ENCODE results near the gene STH. TPM values are rescaled to one million over a fixed set of nuclear protein-coding genes. Genes with fewer than 3 reads are reported as not detected.
A peak's percentile ranks its signal among the peaks of the same experiment; 100 is the strongest.

The STH gene
- total RNA-seq, 2 experiments from 2014 or later, result not detected

DNA sequence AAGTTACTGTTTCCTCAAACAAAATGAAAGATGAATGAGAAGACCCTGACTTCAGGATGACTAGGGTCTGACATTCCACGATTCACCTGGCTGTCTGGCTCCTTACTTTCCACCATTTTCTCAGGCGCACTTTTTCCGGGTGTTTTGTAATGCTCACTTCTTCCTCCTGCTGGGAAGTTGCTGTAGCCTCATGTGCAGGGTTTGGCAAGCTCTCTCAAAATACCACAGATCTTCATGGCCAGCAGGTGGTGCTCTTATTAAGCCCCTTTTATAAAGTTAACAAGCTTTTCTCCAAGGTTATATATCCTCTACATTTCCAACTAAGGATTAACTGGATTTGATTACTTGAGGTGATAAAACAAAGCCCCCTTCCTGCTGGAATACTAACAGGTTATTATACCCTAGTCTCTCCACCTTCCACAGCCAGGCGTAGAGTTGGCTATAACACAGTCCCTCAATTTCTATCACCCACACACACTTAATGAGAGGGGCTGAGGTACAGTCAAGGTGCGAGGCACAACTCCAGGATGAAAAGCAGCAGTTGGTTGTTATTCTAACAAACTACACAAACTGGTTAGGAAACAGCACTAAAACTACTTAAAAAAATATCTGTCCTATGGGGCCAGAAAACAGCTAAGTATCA is 45.4 kb downstream of the STH start:
- H3K9me3 Mint-ChIP-seq (ENCODE audit: low read depth), result no peaks in the 10 kb centered on the region
- DNase-seq, result peak; percentile 69
- no peaks in the 10 kb centered on the region for H3K27me3 Mint-ChIP-seq
- ATAC-seq, result no peak
- peaks cover 9% of the 10 kb centered on the region for H3K4me1 Mint-ChIP-seq
- no peak overlapping the region for H3K4me3 Mint-ChIP-seq
- peaks cover 36% of the 10 kb centered on the region for H3K36me3 Mint-ChIP-seq
- CTCF ChIA-PET, result interaction anchor here (0.7 to 4.2 kb wide), 30 partner anchors 9 to 224 kb away, joined by 3 to 57 read pairs (median 5); partner anchors contain the start of gene KANSL1
- peak overlapping the region; percentile 6 for H3K27ac Mint-ChIP-seq

- H3K27me3 Mint-ChIP-seq, result no peaks in the 10 kb centered on the region
- CTCF ChIA-PET, result interaction anchor here (0.7 to 4.2 kb wide), 29 partner anchors 9 to 223 kb away, joined by 3 to 57 read pairs (median 5); partner anchors contain the start of gene KANSL1
- H3K4me1 Mint-ChIP-seq, result peaks cover 9% of the 10 kb centered on the region
- ATAC-seq (no peak), DNase-seq (no peak)
- no peak overlapping the region for H3K4me3 Mint-ChIP-seq
- H3K36me3 Mint-ChIP-seq, result peaks cover 36% of the 10 kb centered on the region
- no peak overlapping the region for H3K27ac Mint-ChIP-seq
- no peaks in the 10 kb centered on the region for H3K9me3 Mint-ChIP-seq (ENCODE audit: low read depth)
Observed at GRCh38 chr17:46044989-46045388, 45.9 kb downstream of the STH start.

DNA sequence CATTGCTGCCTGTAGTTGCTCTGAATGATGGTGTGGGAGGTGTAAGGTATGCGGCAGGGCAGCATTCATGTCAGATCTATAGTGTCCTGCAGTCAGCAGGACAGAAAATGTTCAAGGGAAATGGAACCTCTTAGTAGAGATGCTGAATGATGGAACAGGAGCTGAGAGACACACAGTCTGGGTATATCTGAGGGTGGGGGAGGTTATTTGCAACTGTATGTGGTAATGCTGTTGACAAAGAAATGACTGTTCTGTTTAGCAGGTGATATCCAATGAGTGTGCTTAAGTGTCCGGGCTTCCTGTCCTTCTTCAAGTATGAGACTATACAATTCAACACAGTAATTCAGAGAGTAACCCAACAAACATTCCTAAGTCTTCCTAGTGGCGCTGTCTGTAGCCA is 46.6 kb downstream of the STH start:
- Mint-ChIP-seq H3K4me3 (no peak overlapping the region), H3K36me3 (peaks cover 38% of the 10 kb centered on the region), H3K9me3 (ENCODE audit: low read depth) (no peaks in the 10 kb centered on the region), H3K4me1 (peaks cover 9% of the 10 kb centered on the region), H3K27me3 (no peaks in the 10 kb centered on the region), H3K27ac (peak overlapping the region; percentile 51)
- DNase-seq, result no peak
- peak; percentile 39 for ATAC-seq
- CTCF ChIA-PET, result interaction anchor here (1.2 to 4.2 kb wide), 9 partner anchors 8 to 223 kb away, joined by 3 to 57 read pairs (median 19); no protein-coding TSS in a partner anchor

DNA sequence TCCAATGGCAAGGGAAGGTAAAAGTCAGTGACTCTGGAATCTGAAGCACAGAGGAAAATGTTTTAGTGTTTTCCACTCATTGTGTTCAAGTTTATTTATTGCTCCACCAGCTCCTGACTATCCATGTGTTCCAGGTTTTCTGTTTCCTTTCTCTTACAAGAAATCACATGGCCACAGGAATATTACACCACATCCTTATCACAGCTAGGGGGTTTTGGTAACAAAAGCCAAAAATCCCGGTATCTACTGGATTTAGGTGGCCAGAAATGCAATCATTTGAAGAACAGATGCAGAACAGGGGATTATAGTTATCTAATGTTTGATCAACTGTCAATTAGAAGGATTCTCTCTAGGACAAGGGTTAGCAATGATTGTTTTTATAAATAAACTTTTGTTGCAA is 47.9 kb downstream of the STH start:
- Mint-ChIP-seq H3K9me3 (ENCODE audit: low read depth) (no peaks in the 10 kb centered on the region), H3K4me1 (peaks cover 12% of the 10 kb centered on the region), H3K36me3 (peaks cover 46% of the 10 kb centered on the region), H3K27me3 (no peaks in the 10 kb centered on the region), H3K4me3 (no peak overlapping the region), H3K27ac (no peak overlapping the region)
- CTCF ChIA-PET, result interaction anchor here (0.9 to 2.1 kb wide), 4 partner anchors 11 to 164 kb away, joined by 3 to 6 read pairs (median 3); no protein-coding TSS in a partner anchor
- DNase-seq (no peak), ATAC-seq (no peak)

DNA sequence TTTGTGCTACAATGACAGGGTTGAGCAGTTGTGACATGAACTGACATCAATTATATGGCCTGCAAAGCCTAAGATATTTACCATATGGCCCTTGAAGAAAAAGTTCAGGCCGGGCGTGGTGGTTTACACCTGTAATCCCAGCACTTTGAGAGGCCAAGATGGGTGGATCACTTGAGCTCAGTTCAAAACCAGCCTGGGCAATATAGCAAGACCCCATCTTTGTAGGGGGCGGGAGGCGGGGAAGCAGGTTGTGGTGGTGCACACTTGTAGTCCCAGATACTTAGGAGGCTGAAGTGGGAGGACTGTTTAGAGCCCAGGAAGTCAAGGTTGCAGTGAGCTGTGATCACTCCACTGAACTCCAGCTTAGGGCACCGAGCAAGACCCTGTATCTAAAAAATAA is 48.3 kb downstream of the STH start:
- H3K9me3 Mint-ChIP-seq (ENCODE audit: low read depth), result no peaks in the 10 kb centered on the region
- peak overlapping the region; percentile 52 for H3K27ac Mint-ChIP-seq

GRCh38 chr17:46047856-46048255 is 48.8 kb downstream of the STH start:
- no peak overlapping the region for H3K27ac Mint-ChIP-seq
- no peak overlapping the region for H3K4me3 Mint-ChIP-seq
- CTCF ChIA-PET, result interaction anchor here (1.2 to 2.1 kb wide), 3 partner anchors 10 to 163 kb away, joined by 3 to 6 read pairs (median 3); no protein-coding TSS in a partner anchor
- no peak for DNase-seq
- H3K4me1 Mint-ChIP-seq, result peaks cover 18% of the 10 kb centered on the region
- peaks cover 52% of the 10 kb centered on the region for H3K36me3 Mint-ChIP-seq
- ATAC-seq, result no peak
- H3K27me3 Mint-ChIP-seq, result no peaks in the 10 kb centered on the region
- H3K9me3 Mint-ChIP-seq (ENCODE audit: low read depth), result no peaks in the 10 kb centered on the region

More for the DNA sequence above, 48.3 kb downstream of the STH start:
- no peaks in the 10 kb centered on the region for H3K27me3 Mint-ChIP-seq
- DNase-seq, result no peak
- no peak overlapping the region for H3K4me3 Mint-ChIP-seq
- CTCF ChIA-PET, result interaction anchor here (0.9 to 2.1 kb wide), 5 partner anchors 11 to 164 kb away, joined by 3 to 6 read pairs (median 3); no protein-coding TSS in a partner anchor
- ATAC-seq, result no peak
- H3K4me1 Mint-ChIP-seq, result peaks cover 16% of the 10 kb centered on the region
- peaks cover 51% of the 10 kb centered on the region for H3K36me3 Mint-ChIP-seq

Other genes with a start within 250 kb of the STH start
- not detected for gene CRHR1, start 214.9 kb upstream of the STH start, total RNA-seq
- not detected for gene SPPL2C, start 154.4 kb upstream of the STH start, total RNA-seq
- under 1 TPM in 1 of 2 experiments, not detected in 1; 0.15 TPM for gene MAPT, start 104.7 kb upstream of the STH start, total RNA-seq
- gene KANSL1, start 194.2 kb downstream of the STH start, total RNA-seq, result 100 to 1,000 TPM in 1 of 2 experiments, 10 to 100 TPM in 1; 85.7 to 132 TPM